Mucosa of descending colon (tissue), 3 donors: ENCODE measurements around the gene DMRTB1. TPM values are rescaled to one million over a fixed set of nuclear protein-coding genes. Genes with fewer than 3 reads are reported as not detected.
"Not testable (repeated sequence)": the region's sequence is repeated elsewhere in the genome, so short reads cannot be mapped to it uniquely, and the experiment has no call there.

Source experiments
- ATAC-seq: fragments of 200-7000 bp; cut with Tn5 transposase; one replicate; pipeline ENCODE4 v1.9.1; 2020; ENCODE audit warnings: mild to moderate bottlenecking, moderate library complexity
- DNase-seq, 3 donors: peaks; one replicate each; pipeline ENCODE4 v3.0.0-alpha.2; 2020
- H3K36me3 ChIP-seq: fragments of 200-600 bp; one replicate; pipeline ENCODE4 v1.8.0; 2021; ENCODE audit warnings: low read depth, mild to moderate bottlenecking
- H3K4me1 ChIP-seq: fragments of 200-600 bp; one replicate; pipeline ENCODE4 v1.8.0; 2021; ENCODE audit warnings: low read depth, mild to moderate bottlenecking
- H3K4me3 ChIP-seq: fragments of 200-600 bp; one replicate; pipeline ENCODE4 v1.8.0; 2021; ENCODE audit warnings: mild to moderate bottlenecking
- H3K9me3 ChIP-seq: fragments of 200-600 bp; one replicate; pipeline ENCODE4 v1.8.0; 2021; ENCODE audit warnings: mild to moderate bottlenecking
- CTCF ChIP-seq: fragments of 200-600 bp; IDR thresholded peaks from one replicate; pipeline ENCODE4 v1.8.0; 2022; ENCODE audit warnings: antibody characterized with exemption, mild to moderate bottlenecking
- intact Hi-C, 2 donors: fragments of 100-400 bp; cut with DNase I in 1 of 2; cut with micrococcal nuclease in 1 of 2; formaldehyde crosslinking; loops; one replicate each; pipeline versions ENCODE4 v1.11.0 to v1.11.1; 2022; cut with DNase I, micrococcal nuclease
- total RNA-seq, 3 donors: library from RNA; stranded (reverse); fragmentation: NEBNext Ultra II Directional in 2 of 3; extraction: Animal tissue kit (Norgen Biotek cat#: 25700) in 2 of 3; gene quantifications; one replicate each; pipeline versions ENCODE4 v1.2.1 to v1.2.4, GENCODE V29; 2021 to 2023
- donor health status: DM: no; HTN: no; CAD: no; lungs with moderate emphysema.
- donor health status: DM: no; HTN: no; CAD: no.
- donor health status: DM: no; HTN: yes; CAD: no.

The DMRTB1 gene
- total RNA-seq, 3 donors from 2014 or later: not detected

- ATAC-seq: no peak
- intact Hi-C loops: no loop called here
- no peak for DNase-seq
- Histone ChIP-seq H3K4me3 (no peak overlapping the region), H3K9me3 (no peaks in the 10 kb centered on the region), H3K36me3 (no peaks in the 10 kb centered on the region), H3K4me1 (no peaks in the 10 kb centered on the region)
- no peak for TF ChIP-seq CTCF
Observed at GRCh38 chr1:53431244-53431643, 28.0 kb upstream of the DMRTB1 start.

- ATAC-seq: no peak
- TF ChIP-seq CTCF: no peak
- H3K36me3 ChIP-seq: no peaks in the 10 kb centered on the region
- no peaks in the 10 kb centered on the region for H3K9me3 ChIP-seq
- intact Hi-C loops: no loop called here
- no peak for DNase-seq
- H3K4me1 ChIP-seq: no peaks in the 10 kb centered on the region
- H3K4me3 ChIP-seq: no peak overlapping the region
Observed at GRCh38 chr1:53431805-53432565, 27.2 kb upstream of the DMRTB1 start.

GRCh38 chr1:53432611-53433010, 26.6 kb upstream of the DMRTB1 start:
- TF ChIP-seq CTCF: no peak
- no peaks in the 10 kb centered on the region for H3K36me3 ChIP-seq
- ATAC-seq (no peak), DNase-seq (no peak)
- no peaks in the 10 kb centered on the region for H3K9me3 ChIP-seq
- H3K4me3 ChIP-seq: no peak overlapping the region
- no peaks in the 10 kb centered on the region for H3K4me1 ChIP-seq
- intact Hi-C loops: no loop called here

GRCh38 chr1:53434405-53435007, 24.7 kb upstream of the DMRTB1 start:
- intact Hi-C loops, H3K36me3 ChIP-seq, DNase-seq, H3K4me3 ChIP-seq, H3K9me3 ChIP-seq, H3K4me1 ChIP-seq, ATAC-seq: not testable (repeated sequence)

- no peak for DNase-seq
- TF ChIP-seq CTCF: no peak
- no peak overlapping the region for H3K4me3 ChIP-seq
- no peaks in the 10 kb centered on the region for H3K9me3 ChIP-seq
- ATAC-seq: no peak
- no peaks in the 10 kb centered on the region for H3K4me1 ChIP-seq
- no peaks in the 10 kb centered on the region for H3K36me3 ChIP-seq
- intact Hi-C loops: no loop called here
Observed at GRCh38 chr1:53435151-53435550, 24.0 kb upstream of the DMRTB1 start.
